Nephron (organoid): ENCODE data around the gene AMZ1.

Experiments used
- H3K27ac Mint-ChIP-seq, 3 experiments: 2 replicates each; pipeline ENCODE4 v1.8.0; 2020; ENCODE audit warnings: mixed read lengths in 3 of 3, mild to moderate bottlenecking in 2 of 3, moderate library complexity in 1 of 3
- H3K27me3 Mint-ChIP-seq: 2 replicates; pipeline ENCODE4 v1.8.0; 2021; ENCODE audit warnings: low read depth, mild to moderate bottlenecking, moderate library complexity, mixed read lengths
- H3K36me3 Mint-ChIP-seq: 2 replicates; pipeline ENCODE4 v1.8.0; 2020; ENCODE audit warnings: low read depth, mixed read lengths
- H3K4me1 Mint-ChIP-seq: 2 replicates; pipeline ENCODE4 v1.8.0; 2020; ENCODE audit warnings: mixed read lengths
- H3K4me3 Mint-ChIP-seq, 3 experiments: 2 replicates each; pipeline ENCODE4 v1.8.0; 2020; ENCODE audit warnings: mild to moderate bottlenecking in 3 of 3, mixed read lengths in 3 of 3, moderate library complexity in 2 of 3
- H3K9me3 Mint-ChIP-seq: 2 replicates; pipeline ENCODE4 v1.8.0; 2020; ENCODE audit warnings: mixed read lengths
- CTCF ChIP-seq, 3 experiments: fragments of 200-600 bp; sonication (generic); IDR thresholded peaks; one replicate each; pipeline ENCODE4 v1.5.0; 2021; ENCODE audit warnings: antibody characterized with exemption in 3 of 3; ENCODE audit not compliant: unreplicated experiment in 3 of 3

AMZ1 gene

GRCh38 chr7:2663121-2663886 lies 24.7 kb upstream of the AMZ1 start:
- H3K4me3 Mint-ChIP-seq, result no peak overlapping the region
- H3K27me3 Mint-ChIP-seq, result peaks cover 4% of the 10 kb centered on the region
- no peaks in the 10 kb centered on the region for H3K36me3 Mint-ChIP-seq
- H3K27ac Mint-ChIP-seq, result peak overlapping the region in 2 of 3 experiments; percentile 30 to 44
- H3K4me1 Mint-ChIP-seq, result no peaks in the 10 kb centered on the region
- TF ChIP-seq CTCF (IDR thresholded peaks at IDR 0.05; ENCODE audit: unreplicated experiment in 3 of 3), result no peak
- no peaks in the 10 kb centered on the region for H3K9me3 Mint-ChIP-seq

- Mint-ChIP-seq H3K36me3 (no peaks in the 10 kb centered on the region), H3K27ac (peak overlapping the region in 2 of 3 experiments; percentile 30 to 44), H3K4me3 (no peak overlapping the region), H3K4me1 (no peaks in the 10 kb centered on the region), H3K27me3 (peaks cover 4% of the 10 kb centered on the region), H3K9me3 (no peaks in the 10 kb centered on the region)
- TF ChIP-seq CTCF (IDR thresholded peaks at IDR 0.05; ENCODE audit: unreplicated experiment in 3 of 3), result no peak
Measured at GRCh38 chr7:2663960-2664359, 24.0 kb upstream of the AMZ1 start.

GRCh38 chr7:2665359-2665791 lies 22.6 kb upstream of the AMZ1 start:
- Mint-ChIP-seq H3K27me3 (peaks cover 8% of the 10 kb centered on the region), H3K27ac (no peak overlapping the region), H3K4me3 (no peak overlapping the region), H3K4me1 (no peaks in the 10 kb centered on the region), H3K9me3 (no peaks in the 10 kb centered on the region), H3K36me3 (no peaks in the 10 kb centered on the region)
- TF ChIP-seq CTCF (IDR thresholded peaks at IDR 0.05; ENCODE audit: unreplicated experiment in 3 of 3), result no peak

GRCh38 chr7:2666155-2666554 lies 21.8 kb upstream of the AMZ1 start:
- Mint-ChIP-seq H3K27ac (no peak overlapping the region), H3K27me3 (peaks cover 8% of the 10 kb centered on the region), H3K9me3 (no peaks in the 10 kb centered on the region), H3K36me3 (no peaks in the 10 kb centered on the region), H3K4me1 (no peaks in the 10 kb centered on the region), H3K4me3 (no peak overlapping the region)
- TF ChIP-seq CTCF (IDR thresholded peaks at IDR 0.05; ENCODE audit: unreplicated experiment in 3 of 3), result no peak

GRCh38 chr7:2666588-2667250 lies 21.3 kb upstream of the AMZ1 start:
- H3K9me3 Mint-ChIP-seq, result no peaks in the 10 kb centered on the region
- H3K27me3 Mint-ChIP-seq, result peaks cover 8% of the 10 kb centered on the region
- no peaks in the 10 kb centered on the region for H3K4me1 Mint-ChIP-seq
- no peak for TF ChIP-seq CTCF (IDR thresholded peaks at IDR 0.05; ENCODE audit: unreplicated experiment in 3 of 3)
- no peaks in the 10 kb centered on the region for H3K36me3 Mint-ChIP-seq
- no peak overlapping the region for H3K4me3 Mint-ChIP-seq
- no peak overlapping the region for H3K27ac Mint-ChIP-seq
